SKM-1 treated with dmso at 0.1 percent for 144 hours (cell line): Measurements from ENCODE around the gene SCN10A.

Experiments
- DNase-seq: peaks from one replicate; lab custom pipeline; 2025; ENCODE audit not compliant: unreplicated experiment; lab: John Stamatoyannopoulos, UW

Gene SCN10A

DNA sequence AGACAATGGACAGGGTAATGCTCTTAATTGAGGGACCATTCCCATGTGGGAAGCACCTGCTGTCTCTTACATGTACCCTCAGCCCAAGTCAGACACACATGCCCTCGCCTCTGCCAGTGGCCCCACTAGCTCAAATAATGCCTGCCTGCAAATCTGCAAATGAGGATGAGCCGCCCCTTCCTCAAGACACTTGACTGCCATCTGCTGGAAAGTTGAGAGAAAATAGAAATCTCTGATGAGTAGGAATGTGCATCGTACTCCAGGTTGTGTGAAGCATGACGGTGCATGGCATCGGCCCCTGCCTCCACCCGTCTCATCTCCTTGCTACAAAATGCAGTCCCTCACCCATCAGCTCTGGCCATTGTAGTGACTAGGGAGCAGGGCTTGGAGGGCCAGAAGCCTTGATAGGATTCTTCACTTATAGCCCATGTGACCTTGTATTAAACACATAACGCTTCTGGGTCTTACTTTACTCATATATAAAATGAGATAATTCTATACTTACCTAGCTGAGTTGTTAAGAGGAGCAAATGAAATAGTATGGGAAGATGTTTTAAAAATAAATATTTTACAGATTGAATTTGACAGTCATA, 160.2 kb downstream of the SCN10A start:
- peak; percentile 65 for DNase-seq

DNA sequence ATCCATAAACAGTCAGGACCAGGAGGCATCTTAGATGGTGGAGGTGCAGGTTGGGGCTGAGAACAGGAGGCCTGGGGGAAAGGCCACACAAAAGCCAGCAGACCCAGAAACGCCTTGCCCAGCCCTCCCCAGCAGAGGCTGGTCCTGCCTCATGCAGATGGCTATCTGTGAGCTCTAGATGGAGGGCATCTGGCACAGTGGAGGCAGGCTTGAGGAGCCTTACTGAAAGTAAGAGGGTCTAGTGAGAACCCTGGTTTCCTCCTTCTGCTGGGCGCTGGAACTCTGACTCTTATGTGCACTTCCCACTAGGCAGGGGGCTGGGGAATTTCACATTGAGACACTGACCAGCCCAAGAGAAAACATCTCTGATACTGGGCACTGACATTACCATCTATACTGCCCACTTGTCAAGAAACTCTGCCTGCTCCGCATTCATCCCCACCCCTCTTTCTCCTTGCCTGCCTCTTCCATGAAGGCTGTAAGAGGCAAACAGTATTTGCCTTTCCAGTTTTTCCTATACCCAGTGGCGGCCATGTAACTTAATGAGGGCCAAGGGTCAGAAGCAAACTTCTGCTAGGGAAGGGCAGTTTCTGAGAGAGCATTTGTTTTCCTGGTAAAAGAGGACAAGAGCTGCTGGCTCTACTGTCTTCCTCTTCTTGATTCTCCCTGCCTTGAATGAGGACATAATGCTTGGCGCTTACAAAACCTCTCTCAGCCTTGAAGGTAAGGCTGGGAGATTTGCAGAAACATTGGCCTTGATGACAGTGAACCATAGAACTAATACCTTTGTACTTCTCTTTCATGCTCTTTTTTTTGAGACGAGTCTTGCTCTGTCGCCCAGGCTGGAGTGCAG, 162.1 kb downstream of the SCN10A start:
- DNase-seq = peak; percentile 9

DNA sequence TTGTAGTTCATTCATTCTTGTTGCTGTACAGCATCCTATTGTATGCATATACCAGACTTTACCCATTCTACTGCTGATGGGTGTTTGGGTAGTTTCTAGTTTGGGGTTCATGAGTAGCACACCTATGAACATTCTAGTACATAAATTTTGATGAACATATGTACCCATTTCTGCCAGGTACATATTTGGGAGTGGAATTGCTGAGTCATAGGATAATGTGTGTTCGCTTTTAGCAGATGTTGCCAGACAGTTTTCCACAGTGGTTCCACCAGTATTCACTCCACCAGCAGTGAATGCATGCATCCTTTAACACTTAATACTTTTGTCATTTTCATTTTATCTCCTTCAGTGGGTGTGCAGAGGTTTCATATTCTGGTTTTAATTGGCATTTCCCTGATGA, 163.1 kb downstream of the SCN10A start:
- DNase-seq = no peak

DNA sequence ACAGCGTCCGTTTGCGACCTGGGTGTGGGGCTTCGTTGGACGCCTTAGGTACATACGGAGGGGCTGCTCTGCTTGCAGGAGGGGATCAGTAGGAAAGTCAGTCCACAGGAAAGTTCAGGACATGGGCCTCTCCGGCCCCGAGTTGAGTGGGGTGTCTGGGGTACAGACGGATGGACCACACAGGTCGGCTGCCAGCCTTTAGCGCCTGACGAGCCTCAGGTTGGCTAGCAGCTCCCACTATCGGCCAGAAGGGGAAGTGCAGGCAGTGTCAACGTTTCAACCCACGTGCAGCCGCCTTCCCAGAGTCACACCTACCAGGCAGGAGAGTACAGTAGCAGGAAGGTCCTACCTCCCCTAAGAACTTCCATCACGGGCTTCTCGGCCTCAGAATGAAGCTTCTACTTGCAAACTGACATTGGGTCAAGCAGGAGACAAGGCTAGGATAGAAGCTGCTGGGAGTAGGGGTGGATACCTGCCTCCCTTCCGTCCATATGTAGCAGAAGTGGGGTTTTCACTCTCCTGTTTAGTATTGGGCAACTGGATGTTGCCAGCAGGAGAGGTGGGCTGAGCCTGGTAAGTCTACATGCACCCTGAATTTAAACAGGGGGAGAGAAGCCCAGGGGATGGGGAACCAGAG, 164.7 kb downstream of the SCN10A start:
- DNase-seq = peak; percentile 43

DNA sequence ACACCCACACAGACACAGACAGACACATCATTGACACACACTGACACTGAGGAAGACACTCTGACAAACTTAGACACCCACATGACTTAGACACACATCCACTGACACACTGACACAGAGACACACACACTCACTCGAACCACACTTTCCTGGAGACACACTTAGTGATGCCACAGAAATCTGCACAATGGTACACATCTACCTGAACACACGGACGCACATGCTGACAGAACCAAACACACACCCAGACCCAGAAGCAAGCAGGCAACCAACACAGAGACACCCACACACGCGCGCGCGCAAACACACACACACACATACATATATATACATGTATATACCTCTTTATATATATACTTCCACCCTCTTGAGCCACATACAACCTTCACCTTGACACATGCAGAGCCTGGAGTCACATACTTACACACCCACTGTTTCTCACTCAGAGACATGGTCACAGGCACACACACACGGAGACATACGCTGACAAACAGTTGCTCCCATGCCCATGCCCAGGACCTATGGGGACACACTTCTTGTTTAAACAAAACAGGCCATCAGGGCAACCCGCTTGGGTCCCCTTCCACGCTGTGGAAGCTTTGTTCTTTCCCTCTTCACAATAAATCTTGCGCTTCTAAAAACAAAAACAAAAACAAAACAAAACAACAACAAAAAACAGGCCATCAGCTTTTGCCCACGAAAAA, 165.6 kb downstream of the SCN10A start:
- DNase-seq = no peak

DNA sequence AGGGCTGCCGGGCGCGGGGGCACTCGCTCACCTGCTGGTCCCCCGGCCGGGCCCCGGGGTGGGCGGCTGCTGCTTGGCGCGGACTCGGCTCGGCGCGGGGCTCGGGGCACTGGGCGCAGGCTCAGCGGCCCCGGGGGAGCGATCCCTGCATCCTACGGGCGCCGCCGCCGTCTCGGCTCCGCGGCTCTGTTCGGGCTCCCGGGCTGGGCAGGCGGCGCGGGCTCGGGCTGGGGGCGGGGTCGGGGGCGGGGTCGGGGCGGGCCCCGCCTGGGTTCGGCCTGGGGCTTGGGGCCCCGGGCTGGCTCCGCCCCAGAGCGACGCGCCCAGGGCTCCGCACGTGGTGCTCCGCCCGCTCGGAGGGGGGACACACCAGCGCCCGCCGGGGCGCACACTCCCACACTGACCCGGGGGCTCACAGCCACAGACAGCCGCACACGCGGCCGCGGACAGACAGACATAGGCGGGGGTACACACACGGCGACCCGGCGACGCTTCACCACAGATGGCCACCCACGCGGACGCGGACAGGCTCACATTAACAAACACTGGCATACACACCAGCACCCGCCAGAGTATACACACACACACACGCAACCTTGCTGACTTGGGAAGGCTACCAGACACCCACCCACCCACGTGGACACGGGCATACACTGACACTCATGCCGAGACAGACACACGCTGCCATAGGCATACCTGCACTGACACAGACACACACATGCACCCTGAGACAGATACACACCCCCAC, 166.3 kb downstream of the SCN10A start, which contains the start of gene SCN5A:
Gene SCN5A, minus strand, starts transcription at position 188 of the 748 bp plus-strand sequence. CDS start 16,380 bp downstream, outside the sequence.
- peak; percentile 48 for DNase-seq

DNA sequence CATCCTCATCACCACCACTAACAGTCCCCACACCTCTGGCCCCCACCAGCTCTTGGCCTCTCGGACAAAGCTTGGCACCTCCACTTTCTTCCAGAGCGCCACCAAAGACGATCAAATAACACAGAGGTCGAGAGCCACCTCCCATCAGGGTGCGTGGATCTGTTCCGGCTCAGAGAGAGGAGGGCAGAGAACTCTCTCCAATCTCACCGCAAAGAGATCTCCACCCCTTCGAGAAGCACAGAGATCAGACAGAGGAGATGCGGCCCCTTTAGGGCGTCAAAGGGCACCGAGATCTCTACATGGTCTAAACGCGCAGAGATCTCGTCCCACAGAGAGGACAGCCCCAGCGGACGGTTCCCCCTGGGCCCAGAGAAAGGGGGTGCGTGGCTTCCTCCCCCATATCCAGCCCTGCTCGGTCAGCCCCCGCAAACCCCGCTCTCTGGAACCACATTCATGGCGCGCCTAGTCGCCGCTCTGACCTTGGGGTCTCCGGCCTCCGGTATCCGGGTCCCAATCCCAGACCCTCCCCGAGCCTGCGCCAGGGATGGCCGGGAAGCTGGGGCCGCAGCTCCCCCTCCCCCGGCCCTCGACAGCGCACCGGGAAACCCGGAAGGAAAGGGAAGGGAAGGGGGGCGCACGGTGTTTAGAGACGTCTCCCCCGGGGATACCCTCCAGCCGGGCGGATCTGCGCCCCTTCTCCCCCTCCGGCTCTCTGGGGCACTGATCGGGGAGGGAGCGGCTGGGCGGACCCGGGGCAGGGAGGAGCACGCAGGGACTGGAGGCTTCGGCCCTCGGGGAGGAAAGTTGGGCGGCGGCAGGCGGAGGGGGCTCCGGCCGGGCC, 167.1 kb downstream of the SCN10A start:
- no peak for DNase-seq

DNA sequence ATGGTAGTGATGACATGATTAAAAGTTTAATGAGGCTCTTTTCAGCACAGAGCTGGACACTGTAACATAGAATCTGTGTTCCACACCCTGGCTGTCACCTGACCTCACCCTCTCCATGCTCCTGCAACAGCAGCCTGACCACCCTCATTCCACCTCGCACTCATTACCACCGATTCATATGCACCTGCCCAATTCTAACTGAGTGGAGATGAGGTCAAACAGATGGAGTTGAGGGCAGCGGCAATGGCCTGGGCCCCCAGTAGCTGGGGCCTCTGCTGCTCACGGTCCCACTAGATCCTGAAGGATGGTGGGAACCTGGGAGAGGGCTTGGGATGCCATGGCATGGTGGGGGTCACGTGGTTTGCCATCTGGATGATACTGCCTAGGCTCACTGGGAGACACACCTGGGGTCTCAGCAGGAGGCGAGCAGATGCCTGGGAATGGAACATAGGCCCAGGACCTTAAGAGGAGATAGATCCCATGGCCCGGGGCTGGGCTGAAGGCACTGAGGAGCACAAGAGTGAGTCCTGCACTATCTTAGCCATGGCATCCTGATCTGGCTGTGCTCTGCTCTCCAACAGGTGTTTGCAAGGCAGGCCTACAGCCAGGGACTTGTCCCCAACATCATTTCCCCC, 167.9 kb downstream of the SCN10A start:
- DNase-seq = no peak

DNA sequence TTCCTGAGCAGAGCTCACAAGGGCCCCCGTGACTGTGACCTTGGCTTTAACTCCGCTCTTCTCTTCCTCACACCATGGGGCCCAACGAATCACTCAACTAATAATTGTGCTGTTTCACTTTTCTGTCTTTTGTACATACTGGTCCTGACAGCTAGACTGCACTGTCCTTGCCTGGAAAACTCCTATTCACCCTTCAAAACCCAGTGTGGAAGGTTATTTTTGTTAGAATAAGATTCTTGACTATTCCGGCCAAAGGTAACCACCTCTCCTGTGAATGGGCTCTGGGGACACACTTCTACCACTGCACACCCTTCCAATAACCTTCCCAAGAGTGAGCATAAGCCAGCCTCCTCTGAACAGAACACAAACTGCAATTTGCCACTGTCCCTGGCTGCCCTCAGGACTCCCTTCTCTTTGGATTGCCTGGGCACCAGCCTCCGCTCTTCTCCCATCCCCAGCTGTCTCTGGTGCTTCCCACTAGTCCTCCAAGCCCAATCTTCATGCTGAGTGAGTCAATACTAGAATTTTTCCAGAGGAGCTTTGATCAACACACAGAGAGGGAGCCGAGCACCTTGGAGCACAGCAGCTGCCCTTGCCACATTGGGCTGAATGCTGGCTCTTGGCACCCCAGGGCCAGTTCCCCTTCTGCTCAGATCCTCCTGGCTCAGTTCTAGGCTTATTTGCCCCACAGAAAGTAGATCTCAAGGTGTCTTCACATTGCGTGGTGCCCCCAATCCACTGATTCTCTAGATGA, 168.6 kb downstream of the SCN10A start:
- no peak for DNase-seq
